SK-N-SH treated with all-trans-retinoic acid at 6 μM for 48 hours (cell line): ENCODE data around the gene SNX8.

ENCODE experiments used
- ATAC-seq: fragments of 200-7000 bp; cut with Tn5 transposase; 3 replicates; pipeline ENCODE4 v1.9.1; 2020; ENCODE audit warnings: mild to moderate bottlenecking, moderate library complexity
- BACH2 ChIP-seq: fragments of 250-450 bp; sonication (Bioruptor Pico); IDR thresholded peaks from 2 replicates; pipeline ENCODE4 v1.9.0; 2021; ENCODE audit warnings: mild to moderate bottlenecking, borderline replicate concordance
- CREB5 ChIP-seq: fragments of 250-450 bp; sonication (Bioruptor Pico); IDR thresholded peaks from 2 replicates; pipeline ENCODE4 v1.5.1; 2020; ENCODE audit warnings: low read depth, mild to moderate bottlenecking, moderate library complexity
- CSDC2 ChIP-seq: fragments of 250-450 bp; sonication (Bioruptor Pico); IDR thresholded peaks from 2 replicates; pipeline ENCODE4 v1.5.0; 2020; ENCODE audit warnings: mild to moderate bottlenecking, moderate library complexity
- GLIS3 ChIP-seq: fragments of 250-450 bp; sonication (Bioruptor Pico); IDR thresholded peaks from 2 replicates; pipeline ENCODE4 v1.5.0; 2020; ENCODE audit warnings: mild to moderate bottlenecking, moderate library complexity
- ISL1 ChIP-seq: fragments of 250-450 bp; sonication (Bioruptor Pico); IDR thresholded peaks from 2 replicates; pipeline ENCODE4 v2.1.2; 2022; ENCODE audit warnings: mild to moderate bottlenecking, moderate library complexity
- PPARA ChIP-seq: fragments of 250-450 bp; sonication (Bioruptor Pico); IDR thresholded peaks from 2 replicates; pipeline ENCODE4 v1.5.0; 2020; ENCODE audit warnings: mild to moderate bottlenecking, borderline replicate concordance
- RARB ChIP-seq: fragments of 250-450 bp; sonication (Bioruptor Pico); IDR thresholded peaks from 2 replicates; pipeline ENCODE4 v1.8.0; 2021; ENCODE audit warnings: mild to moderate bottlenecking, moderate library complexity
- SNAI2 ChIP-seq: fragments of 250-450 bp; sonication (Bioruptor Pico); IDR thresholded peaks from 2 replicates; pipeline ENCODE4 v1.5.0; 2020; ENCODE audit warnings: mild to moderate bottlenecking, moderate library complexity
- TCF4 ChIP-seq: fragments of 250-450 bp; sonication (Bioruptor Pico); IDR thresholded peaks from 2 replicates; pipeline ENCODE4 v1.8.0; 2021; ENCODE audit warnings: mild to moderate bottlenecking, moderate library complexity, borderline replicate concordance
- TOX ChIP-seq: fragments of 250-450 bp; sonication (Bioruptor Pico); IDR thresholded peaks from 2 replicates; pipeline ENCODE4 v1.8.0; 2021; ENCODE audit warnings: mild to moderate bottlenecking, moderate library complexity, borderline replicate concordance
- TSHZ2 ChIP-seq: fragments of 250-450 bp; sonication (Bioruptor Pico); IDR thresholded peaks from 2 replicates; pipeline ENCODE4 v1.5.0; 2020; ENCODE audit warnings: mild to moderate bottlenecking, moderate library complexity
- ZC3H10 ChIP-seq: fragments of 250-450 bp; sonication (Bioruptor Pico); IDR thresholded peaks from 2 replicates; pipeline ENCODE4 v1.5.1; 2021; ENCODE audit warnings: mild to moderate bottlenecking, moderate library complexity
- ZFP30 ChIP-seq: fragments of 450-650 bp; formaldehyde crosslinking; IDR thresholded peaks from 2 replicates; pipeline ENCODE4 v1.5.0; 2022; ENCODE audit warnings: mild to moderate bottlenecking, moderate library complexity
- ZNF565 ChIP-seq: fragments of 450-650 bp; formaldehyde crosslinking; conservative IDR thresholded peaks from 2 replicates; pipeline ENCODE4 v1.5.0; 2020; ENCODE audit warnings: low read depth, mild to moderate bottlenecking, moderate library complexity
- ZNF8 ChIP-seq: fragments of 450-650 bp; formaldehyde crosslinking; IDR thresholded peaks from 2 replicates; pipeline ENCODE4 v1.5.0; 2020; ENCODE audit warnings: mild to moderate bottlenecking, moderate library complexity
- TF ChIP-seq, protein P1 (sequence below): fragments of 250-450 bp; sonication (Bioruptor Pico); IDR thresholded peaks from 2 replicates; pipeline ENCODE4 v1.8.0; 2021; ENCODE audit warnings: low read depth, mild to moderate bottlenecking, moderate library complexity, borderline replicate concordance
- TF ChIP-seq, protein P2 (sequence below): fragments of 250-450 bp; sonication (Bioruptor Pico); IDR thresholded peaks from 2 replicates; pipeline ENCODE4 v1.8.0; 2020; ENCODE audit warnings: mild to moderate bottlenecking, moderate library complexity, borderline replicate concordance
- TF ChIP-seq, protein P3 (sequence below): fragments of 250-450 bp; sonication (Bioruptor Pico); IDR thresholded peaks from 2 replicates; pipeline ENCODE4 v1.5.1; 2021; ENCODE audit warnings: mild to moderate bottlenecking, moderate library complexity

SNX8 gene

GRCh38 chr7:2220506-2220905 is 93.7 kb downstream of the SNX8 start:
- TF ChIP-seq ZNF8 (CRISPR knock-in tag) (no peak), PPARA (CRISPR knock-in tag) (no peak), ISL1 (CRISPR knock-in tag) (no peak), TSHZ2 (CRISPR knock-in tag) (no peak), ZFP30 (CRISPR knock-in tag) (no peak), SNAI2 (CRISPR knock-in tag) (no peak), TCF4 (CRISPR knock-in tag) (no peak), GLIS3 (no peak), ZNF565 (CRISPR knock-in tag) (no peak)
- TF ChIP-seq, protein P1, sequence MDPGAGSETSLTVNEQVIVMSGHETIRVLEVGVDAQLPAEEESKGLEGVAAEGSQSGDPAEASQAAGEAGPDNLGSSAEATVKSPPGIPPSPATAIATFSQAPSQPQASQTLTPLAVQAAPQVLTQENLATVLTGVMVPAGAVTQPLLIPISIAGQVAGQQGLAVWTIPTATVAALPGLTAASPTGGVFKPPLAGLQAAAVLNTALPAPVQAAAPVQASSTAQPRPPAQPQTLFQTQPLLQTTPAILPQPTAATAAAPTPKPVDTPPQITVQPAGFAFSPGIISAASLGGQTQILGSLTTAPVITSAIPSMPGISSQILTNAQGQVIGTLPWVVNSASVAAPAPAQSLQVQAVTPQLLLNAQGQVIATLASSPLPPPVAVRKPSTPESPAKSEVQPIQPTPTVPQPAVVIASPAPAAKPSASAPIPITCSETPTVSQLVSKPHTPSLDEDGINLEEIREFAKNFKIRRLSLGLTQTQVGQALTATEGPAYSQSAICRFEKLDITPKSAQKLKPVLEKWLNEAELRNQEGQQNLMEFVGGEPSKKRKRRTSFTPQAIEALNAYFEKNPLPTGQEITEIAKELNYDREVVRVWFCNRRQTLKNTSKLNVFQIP (CRISPR knock-in tag): no peak
- TF ChIP-seq, protein P2, sequence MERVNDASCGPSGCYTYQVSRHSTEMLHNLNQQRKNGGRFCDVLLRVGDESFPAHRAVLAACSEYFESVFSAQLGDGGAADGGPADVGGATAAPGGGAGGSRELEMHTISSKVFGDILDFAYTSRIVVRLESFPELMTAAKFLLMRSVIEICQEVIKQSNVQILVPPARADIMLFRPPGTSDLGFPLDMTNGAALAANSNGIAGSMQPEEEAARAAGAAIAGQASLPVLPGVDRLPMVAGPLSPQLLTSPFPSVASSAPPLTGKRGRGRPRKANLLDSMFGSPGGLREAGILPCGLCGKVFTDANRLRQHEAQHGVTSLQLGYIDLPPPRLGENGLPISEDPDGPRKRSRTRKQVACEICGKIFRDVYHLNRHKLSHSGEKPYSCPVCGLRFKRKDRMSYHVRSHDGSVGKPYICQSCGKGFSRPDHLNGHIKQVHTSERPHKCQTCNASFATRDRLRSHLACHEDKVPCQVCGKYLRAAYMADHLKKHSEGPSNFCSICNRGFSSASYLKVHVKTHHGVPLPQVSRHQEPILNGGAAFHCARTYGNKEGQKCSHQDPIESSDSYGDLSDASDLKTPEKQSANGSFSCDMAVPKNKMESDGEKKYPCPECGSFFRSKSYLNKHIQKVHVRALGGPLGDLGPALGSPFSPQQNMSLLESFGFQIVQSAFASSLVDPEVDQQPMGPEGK (CRISPR knock-in tag): no peak
- no peak for ATAC-seq

DNA sequence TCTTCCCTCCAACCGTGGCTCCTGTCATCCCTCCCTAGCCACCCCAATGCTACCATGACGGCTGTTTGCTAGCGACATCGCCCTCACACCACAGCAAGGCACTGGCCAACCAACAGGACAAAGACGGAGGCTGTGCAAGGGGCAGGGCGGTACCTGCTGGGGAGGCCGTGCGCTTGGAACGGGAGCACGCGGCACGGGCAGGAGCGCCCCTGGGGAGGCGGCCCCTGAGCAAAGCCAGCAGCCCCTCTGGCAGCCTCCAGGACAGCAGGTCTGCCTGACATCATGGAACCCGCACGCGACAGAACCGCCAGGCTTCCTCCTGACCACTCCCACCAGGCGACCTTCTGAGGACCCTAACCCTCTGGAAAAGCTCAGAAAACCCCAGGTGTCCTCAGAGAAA is 94.2 kb downstream of the SNX8 start:
- no peak for ATAC-seq
- TF ChIP-seq ZNF565 (CRISPR knock-in tag): no peak
- TF ChIP-seq RARB (CRISPR knock-in tag): no peak
- no peak for TF ChIP-seq ZC3H10 (CRISPR knock-in tag)
- TF ChIP-seq, protein P2 (CRISPR knock-in tag): no peak
- no peak for TF ChIP-seq BACH2 (CRISPR knock-in tag)
- no peak for TF ChIP-seq GLIS3
- no peak for TF ChIP-seq TOX (CRISPR knock-in tag)
- TF ChIP-seq TSHZ2 (CRISPR knock-in tag): no peak
- TF ChIP-seq, protein P3, sequence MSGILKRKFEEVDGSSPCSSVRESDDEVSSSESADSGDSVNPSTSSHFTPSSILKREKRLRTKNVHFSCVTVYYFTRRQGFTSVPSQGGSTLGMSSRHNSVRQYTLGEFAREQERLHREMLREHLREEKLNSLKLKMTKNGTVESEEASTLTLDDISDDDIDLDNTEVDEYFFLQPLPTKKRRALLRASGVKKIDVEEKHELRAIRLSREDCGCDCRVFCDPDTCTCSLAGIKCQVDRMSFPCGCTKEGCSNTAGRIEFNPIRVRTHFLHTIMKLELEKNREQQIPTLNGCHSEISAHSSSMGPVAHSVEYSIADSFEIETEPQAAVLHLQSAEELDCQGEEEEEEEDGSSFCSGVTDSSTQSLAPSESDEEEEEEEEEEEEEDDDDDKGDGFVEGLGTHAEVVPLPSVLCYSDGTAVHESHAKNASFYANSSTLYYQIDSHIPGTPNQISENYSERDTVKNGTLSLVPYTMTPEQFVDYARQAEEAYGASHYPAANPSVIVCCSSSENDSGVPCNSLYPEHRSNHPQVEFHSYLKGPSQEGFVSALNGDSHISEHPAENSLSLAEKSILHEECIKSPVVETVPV: no peak
- TF ChIP-seq CSDC2 (CRISPR knock-in tag): no peak
- TF ChIP-seq, all 23 proteins: peak for 0

- ATAC-seq: no peak
- no peak for TF ChIP-seq PPARA (CRISPR knock-in tag)
- TF ChIP-seq ZNF8 (CRISPR knock-in tag): no peak
- TF ChIP-seq TSHZ2 (CRISPR knock-in tag): no peak
- no peak for TF ChIP-seq CREB5 (CRISPR knock-in tag)
- TF ChIP-seq, protein P1 (CRISPR knock-in tag): no peak
These were observed 94.6 kb downstream of the SNX8 start for GRCh38 chr7:2219606-2220005.
